ENCODE data around the gene SLC2A10. TPM values are rescaled to one million over a fixed set of nuclear protein-coding genes. Genes with fewer than 3 reads are reported as not detected.

Gene SLC2A10
- total RNA-seq, 4 donors from 2014 or later, result 3.9 to 14.9 (median 10.0) TPM

GRCh38 chr20:46773680-46774079 is 64.2 kb downstream of the SLC2A10 start:
- no peak for DNase-seq (ENCODE audit: low spot score in 2 of 2)
- no peak overlapping the region for H3K4me3 ChIP-seq (ENCODE audit: low read depth, poor library complexity, severe bottlenecking)
- 56 to 62% methylated on average over 9 of the region's 9 CpGs for WGBS, 2 donors
- intact Hi-C loops (cut with DNase I; ENCODE audit: low total_unique reads), result no loop called here
- TF ChIP-seq POLR2A (IDR thresholded peaks at IDR 0.05), result no peak
- TF ChIP-seq, protein P1, sequence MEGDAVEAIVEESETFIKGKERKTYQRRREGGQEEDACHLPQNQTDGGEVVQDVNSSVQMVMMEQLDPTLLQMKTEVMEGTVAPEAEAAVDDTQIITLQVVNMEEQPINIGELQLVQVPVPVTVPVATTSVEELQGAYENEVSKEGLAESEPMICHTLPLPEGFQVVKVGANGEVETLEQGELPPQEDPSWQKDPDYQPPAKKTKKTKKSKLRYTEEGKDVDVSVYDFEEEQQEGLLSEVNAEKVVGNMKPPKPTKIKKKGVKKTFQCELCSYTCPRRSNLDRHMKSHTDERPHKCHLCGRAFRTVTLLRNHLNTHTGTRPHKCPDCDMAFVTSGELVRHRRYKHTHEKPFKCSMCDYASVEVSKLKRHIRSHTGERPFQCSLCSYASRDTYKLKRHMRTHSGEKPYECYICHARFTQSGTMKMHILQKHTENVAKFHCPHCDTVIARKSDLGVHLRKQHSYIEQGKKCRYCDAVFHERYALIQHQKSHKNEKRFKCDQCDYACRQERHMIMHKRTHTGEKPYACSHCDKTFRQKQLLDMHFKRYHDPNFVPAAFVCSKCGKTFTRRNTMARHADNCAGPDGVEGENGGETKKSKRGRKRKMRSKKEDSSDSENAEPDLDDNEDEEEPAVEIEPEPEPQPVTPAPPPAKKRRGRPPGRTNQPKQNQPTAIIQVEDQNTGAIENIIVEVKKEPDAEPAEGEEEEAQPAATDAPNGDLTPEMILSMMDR (IDR thresholded peaks at IDR 0.05), result no peak

GRCh38 chr20:46774236-46774635 is 64.8 kb downstream of the SLC2A10 start:
- H3K4me3 ChIP-seq (ENCODE audit: low read depth, poor library complexity, severe bottlenecking), result no peak overlapping the region
- intact Hi-C loops (cut with DNase I; ENCODE audit: low total_unique reads), result no loop called here
- DNase-seq (ENCODE audit: low spot score in 2 of 2), result no peak
- TF ChIP-seq, protein P1 (IDR thresholded peaks at IDR 0.05), result no peak
- no peak for TF ChIP-seq POLR2A (IDR thresholded peaks at IDR 0.05)
- 37 to 42% methylated on average over 2 of the region's 2 CpGs for WGBS, 2 donors

GRCh38 chr20:46774943-46775560 is 65.6 kb downstream of the SLC2A10 start:
- TF ChIP-seq, protein P1 (IDR thresholded peaks at IDR 0.05), result no peak
- TF ChIP-seq POLR2A (IDR thresholded peaks at IDR 0.05), result no peak
- WGBS, 2 donors, result 82 to 88% methylated on average over 9 of the region's 9 CpGs
- no peak for DNase-seq (ENCODE audit: low spot score in 2 of 2)
- no peak overlapping the region for H3K4me3 ChIP-seq (ENCODE audit: low read depth, poor library complexity, severe bottlenecking)
- intact Hi-C loops (cut with DNase I; ENCODE audit: low total_unique reads), result no loop called here

- intact Hi-C loops (cut with DNase I; ENCODE audit: low total_unique reads), result no loop called here
- DNase-seq (ENCODE audit: low spot score in 2 of 2), result no peak
- no peak overlapping the region for H3K4me3 ChIP-seq (ENCODE audit: low read depth, poor library complexity, severe bottlenecking)
- WGBS, 2 donors, result 88 to 97% methylated on average over 1 of the region's 1 CpG
- TF ChIP-seq, protein P1 (IDR thresholded peaks at IDR 0.05), result no peak
- TF ChIP-seq POLR2A (IDR thresholded peaks at IDR 0.05), result no peak
Observed at GRCh38 chr20:46775806-46776205, 66.4 kb downstream of the SLC2A10 start.

DNA sequence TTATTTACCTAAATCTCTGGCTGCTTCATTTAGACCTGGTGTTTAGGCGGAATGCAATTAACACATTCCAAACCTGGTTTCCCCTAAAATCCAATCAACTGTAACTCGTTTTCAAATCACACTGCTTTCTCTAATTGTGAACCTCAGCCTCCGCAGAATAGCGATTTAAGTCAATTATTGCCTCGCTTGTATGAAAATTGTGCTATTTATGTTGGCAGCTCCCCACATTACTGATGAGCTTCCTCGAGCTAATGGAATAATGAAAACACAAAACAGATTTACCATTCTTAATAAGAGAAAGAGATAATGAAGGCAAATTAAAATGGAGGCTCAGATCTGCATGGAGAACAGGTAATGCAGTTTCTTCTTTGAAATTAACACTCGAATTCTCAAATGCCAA is 67.9 kb downstream of the SLC2A10 start:
- 70 to 72% methylated on average over 7 of the region's 7 CpGs for WGBS, 2 donors
- H3K4me3 ChIP-seq (ENCODE audit: low read depth, poor library complexity, severe bottlenecking), result no peak overlapping the region
- no peak for DNase-seq (ENCODE audit: low spot score in 2 of 2)
- TF ChIP-seq POLR2A (IDR thresholded peaks at IDR 0.05), result no peak
- TF ChIP-seq, protein P1 (IDR thresholded peaks at IDR 0.05), result no peak
- intact Hi-C loops (cut with DNase I; ENCODE audit: low total_unique reads), result no loop called here

GRCh38 chr20:46779831-46780230 is 70.4 kb downstream of the SLC2A10 start:
- TF ChIP-seq, protein P1 (IDR thresholded peaks at IDR 0.05), result no peak
- no peak for TF ChIP-seq POLR2A (IDR thresholded peaks at IDR 0.05)
- intact Hi-C loops (cut with DNase I; ENCODE audit: low total_unique reads), result no loop called here
- WGBS, 2 donors, result 71% methylated on average over 4 of the region's 4 CpGs
- DNase-seq (ENCODE audit: low spot score in 2 of 2), result no peak
- no peak overlapping the region for H3K4me3 ChIP-seq (ENCODE audit: low read depth, poor library complexity, severe bottlenecking)

All from lower leg skin (tissue), 4 donors.